ENCODE measurements around the gene HOXB13. TPM values are rescaled to one million over a fixed set of nuclear protein-coding genes. Genes with fewer than 3 reads are reported as not detected.

HOXB13 gene
- total RNA-seq (2014; rRNA removed; shearing (Covaris generic)) (not detected in 2 replicates), polyA plus RNA-seq (2016; fragmentation: Nextera tagmentation; extraction: Ambion mirVana) (not detected in 2 replicates)
- long read RNA-seq: 0 reads

- TF ChIP-seq ZNF462 (CRISPR knock-in tag; IDR thresholded peaks at IDR 0.05): no peak
- TF ChIP-seq, protein P1, sequence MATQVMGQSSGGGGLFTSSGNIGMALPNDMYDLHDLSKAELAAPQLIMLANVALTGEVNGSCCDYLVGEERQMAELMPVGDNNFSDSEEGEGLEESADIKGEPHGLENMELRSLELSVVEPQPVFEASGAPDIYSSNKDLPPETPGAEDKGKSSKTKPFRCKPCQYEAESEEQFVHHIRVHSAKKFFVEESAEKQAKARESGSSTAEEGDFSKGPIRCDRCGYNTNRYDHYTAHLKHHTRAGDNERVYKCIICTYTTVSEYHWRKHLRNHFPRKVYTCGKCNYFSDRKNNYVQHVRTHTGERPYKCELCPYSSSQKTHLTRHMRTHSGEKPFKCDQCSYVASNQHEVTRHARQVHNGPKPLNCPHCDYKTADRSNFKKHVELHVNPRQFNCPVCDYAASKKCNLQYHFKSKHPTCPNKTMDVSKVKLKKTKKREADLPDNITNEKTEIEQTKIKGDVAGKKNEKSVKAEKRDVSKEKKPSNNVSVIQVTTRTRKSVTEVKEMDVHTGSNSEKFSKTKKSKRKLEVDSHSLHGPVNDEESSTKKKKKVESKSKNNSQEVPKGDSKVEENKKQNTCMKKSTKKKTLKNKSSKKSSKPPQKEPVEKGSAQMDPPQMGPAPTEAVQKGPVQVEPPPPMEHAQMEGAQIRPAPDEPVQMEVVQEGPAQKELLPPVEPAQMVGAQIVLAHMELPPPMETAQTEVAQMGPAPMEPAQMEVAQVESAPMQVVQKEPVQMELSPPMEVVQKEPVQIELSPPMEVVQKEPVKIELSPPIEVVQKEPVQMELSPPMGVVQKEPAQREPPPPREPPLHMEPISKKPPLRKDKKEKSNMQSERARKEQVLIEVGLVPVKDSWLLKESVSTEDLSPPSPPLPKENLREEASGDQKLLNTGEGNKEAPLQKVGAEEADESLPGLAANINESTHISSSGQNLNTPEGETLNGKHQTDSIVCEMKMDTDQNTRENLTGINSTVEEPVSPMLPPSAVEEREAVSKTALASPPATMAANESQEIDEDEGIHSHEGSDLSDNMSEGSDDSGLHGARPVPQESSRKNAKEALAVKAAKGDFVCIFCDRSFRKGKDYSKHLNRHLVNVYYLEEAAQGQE (IDR thresholded peaks at IDR 0.05; ENCODE audit: unreplicated experiment): no peak
- TF ChIP-seq EZH2 (IDR thresholded peaks at IDR 0.05; ENCODE audit: low read depth, unreplicated experiment): peak; percentile 79
- no peak for TF ChIP-seq ZNF114 (CRISPR knock-in tag; IDR thresholded peaks at IDR 0.05)
- no peak for TF ChIP-seq STAT1 (IDR thresholded peaks at IDR 0.05; ENCODE audit: unreplicated experiment)
- TF ChIP-seq EZH2phosphoT487 (IDR thresholded peaks at IDR 0.05; ENCODE audit: unreplicated experiment): no peak
- TF ChIP-seq POLR2AphosphoS5 (IDR thresholded peaks at IDR 0.05; ENCODE audit: low read depth): no peak
- TF ChIP-seq JUNB (IDR thresholded peaks at IDR 0.05; ENCODE audit: unreplicated experiment): no peak
- TF ChIP-seq, protein P2, sequence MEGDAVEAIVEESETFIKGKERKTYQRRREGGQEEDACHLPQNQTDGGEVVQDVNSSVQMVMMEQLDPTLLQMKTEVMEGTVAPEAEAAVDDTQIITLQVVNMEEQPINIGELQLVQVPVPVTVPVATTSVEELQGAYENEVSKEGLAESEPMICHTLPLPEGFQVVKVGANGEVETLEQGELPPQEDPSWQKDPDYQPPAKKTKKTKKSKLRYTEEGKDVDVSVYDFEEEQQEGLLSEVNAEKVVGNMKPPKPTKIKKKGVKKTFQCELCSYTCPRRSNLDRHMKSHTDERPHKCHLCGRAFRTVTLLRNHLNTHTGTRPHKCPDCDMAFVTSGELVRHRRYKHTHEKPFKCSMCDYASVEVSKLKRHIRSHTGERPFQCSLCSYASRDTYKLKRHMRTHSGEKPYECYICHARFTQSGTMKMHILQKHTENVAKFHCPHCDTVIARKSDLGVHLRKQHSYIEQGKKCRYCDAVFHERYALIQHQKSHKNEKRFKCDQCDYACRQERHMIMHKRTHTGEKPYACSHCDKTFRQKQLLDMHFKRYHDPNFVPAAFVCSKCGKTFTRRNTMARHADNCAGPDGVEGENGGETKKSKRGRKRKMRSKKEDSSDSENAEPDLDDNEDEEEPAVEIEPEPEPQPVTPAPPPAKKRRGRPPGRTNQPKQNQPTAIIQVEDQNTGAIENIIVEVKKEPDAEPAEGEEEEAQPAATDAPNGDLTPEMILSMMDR (conservative IDR thresholded peaks at IDR 0.05; ENCODE audit: low read depth in 2 of 2): no peak
- Histone ChIP-seq H3F3A (replicated peaks; ENCODE audit: low read depth) (peaks cover 37% of the 10 kb centered on the region), H3K27me3 (ENCODE audit: insufficient read depth) (peaks cover 100% of the 10 kb centered on the region), H2AFZ (no peak within 1 kb of the TSS), H3K4me3 (peak within 1 kb of the TSS; percentile 50), H3K79me2 (replicated peaks; ENCODE audit: insufficient read depth) (no peaks in the 10 kb centered on the region), H3K4me1 (ENCODE audit: insufficient read depth) (peaks cover 27% of the 10 kb centered on the region; the same call in 1 of the 2 replicates), H3K9me2 (ENCODE audit: insufficient read depth) (no peaks in the 10 kb centered on the region), H3K36me3 (ENCODE audit: insufficient read depth) (no peaks in the 10 kb centered on the region), H4K20me1 (replicated peaks; ENCODE audit: insufficient read depth) (peaks cover 68% of the 10 kb centered on the region), H3K4me2 (peak within 1 kb of the TSS; percentile 78), H3K27ac (ENCODE audit: low read depth) (no peak within 1 kb of the TSS)
- peak; percentile 13 for ATAC-seq
- Mint-ChIP-seq H3K36me3 (ENCODE audit: low read depth) (peaks cover 3% of the 10 kb centered on the region; the same call in 2 of the 3 replicates), H3K4me3 (peak within 1 kb of the TSS; percentile 65), H3K4me1 (peaks cover 22% of the 10 kb centered on the region), H3K27ac (no peak within 1 kb of the TSS), H3K27me3 (ENCODE audit: insufficient read depth, low read depth, poor library complexity) (peaks cover 100% of the 10 kb centered on the region), H3K9me3 (peaks cover 2% of the 10 kb centered on the region; the same call in 2 of the 3 replicates)
- DNase-seq (ENCODE audit: low spot score): peak; percentile 77
These were observed at the start of gene HOXB13 for GRCh38 chr17:48728232-48729231. HOXB13 (minus strand) TSS chr17:48728750; CDS start chr17:48728593, 157 bp downstream.

Measured in GM23338 (cell line).